GM12878 (cell line): ENCODE results near the gene ADAMTS16. TPM values are rescaled to one million over a fixed set of nuclear protein-coding genes. Genes with fewer than 3 reads are reported as not detected.

Experiments used
- ATAC-seq: fragments of 200-7000 bp; cut with Tn5 transposase; 3 replicates; pipeline ENCODE4 v1.9.1; 2020; ENCODE audit warnings: mild to moderate bottlenecking, moderate library complexity
- BruUV-seq: library from RNA; stranded (reverse); fragments of 400-500 nt; replicated peaks from 2 replicates; lab custom pipeline; 2021; lab: Mats Ljungman, UMichigan
- CTCF ChIA-PET: fragments of 300-600 bp; sonication (Branson Sonifier 250); formaldehyde crosslinking; extraction: SDS; loops from one replicate; lab custom pipeline; 2021; ENCODE audit warnings: inconsistent platforms; lab: Yijun Ruan, JAX
- POLR2A ChIA-PET: fragments of 350-600 bp; formaldehyde crosslinking; extraction: SDS; loops from one replicate; lab custom pipeline; 2021; ENCODE audit warnings: inconsistent platforms; lab: Charles Lee
- RAD21 ChIA-PET: fragments of 300-600 bp; sonication (Branson Sonifier 250); formaldehyde crosslinking; loops from one replicate; lab custom pipeline; 2023; ENCODE audit warnings: antibody characterized with exemption; ENCODE audit not compliant: unreplicated experiment; lab: Charles Lee
- SMC1A ChIA-PET: fragments of 300-600 bp; sonication (Branson Sonifier 250); formaldehyde crosslinking; loops from one replicate; lab custom pipeline; 2023; ENCODE audit not compliant: unreplicated experiment, uncharacterized antibody; lab: Charles Lee
- DNase-seq: peaks from one replicate; pipeline ENCODE4 v3.0.0-alpha.2; 2011; ENCODE audit warnings: low read depth, low spot score
- FAIRE-seq: peaks from 3 replicates; lab custom pipeline; 2011; peaks lifted over from hg19 to GRCh38; lab: Jason Lieb, UNC
- H2AFZ ChIP-seq: 2 replicates; pipeline ENCODE4 v1.6.0; 2011; ENCODE audit warnings: low read depth, low read length, control low read depth; ENCODE audit not compliant: control insufficient read depth
- H3K27ac ChIP-seq: 2 replicates; pipeline ENCODE4 v1.5.1; 2011; ENCODE audit warnings: control low read depth; ENCODE audit not compliant: control insufficient read depth, insufficient read depth
- H3K27me3 ChIP-seq, 2 experiments: replicated peaks in 1 of 2; 2 replicates each; pipeline versions ENCODE4 v1.6.0 to v1.6.1; 2011; ENCODE audit warnings: low read length in 1 of 2; ENCODE audit not compliant: control insufficient read depth in 2 of 2, insufficient read depth in 2 of 2
- H3K36me3 ChIP-seq, 2 experiments: 2 replicates each; pipeline ENCODE4 v1.5.1; 2011; ENCODE audit warnings: low read length in 1 of 2; ENCODE audit not compliant: control insufficient read depth in 2 of 2, insufficient read depth in 2 of 2
- H3K4me1 ChIP-seq: 2 replicates; pipeline ENCODE4 v1.6.1; 2011; ENCODE audit warnings: mild to moderate bottlenecking, low read length, moderate library complexity, mixed read lengths; ENCODE audit not compliant: control insufficient read depth, insufficient read depth
- H3K4me2 ChIP-seq: 2 replicates; pipeline ENCODE4 v1.6.0; 2011; ENCODE audit warnings: control low read depth; ENCODE audit not compliant: control insufficient read depth, insufficient read depth
- H3K4me3 ChIP-seq: fragments of 200-600 bp; sonication (generic); 2 replicates; pipeline ENCODE4 v1.5.1; 2016
- H3K79me2 ChIP-seq: 2 replicates; pipeline ENCODE4 v1.6.0; 2011; ENCODE audit warnings: low read length; ENCODE audit not compliant: control insufficient read depth, insufficient read depth
- H3K9ac ChIP-seq: 2 replicates; pipeline ENCODE4 v1.8.0; 2011; ENCODE audit warnings: low read length, control low read depth, mixed read lengths; ENCODE audit not compliant: control insufficient read depth, insufficient read depth
- H3K9me3 ChIP-seq: replicated peaks from 3 replicates; pipeline ENCODE4 v1.5.1; 2011; ENCODE audit warnings: mild to moderate bottlenecking, low read length; ENCODE audit not compliant: control insufficient read depth, insufficient read depth
- H4K20me1 ChIP-seq: 2 replicates; pipeline ENCODE4 v1.6.0; 2011; ENCODE audit not compliant: control insufficient read depth, insufficient read depth
- CBFB ChIP-seq: IDR thresholded peaks from 2 replicates; pipeline ENCODE4 v1.6.1; 2016; ENCODE audit warnings: antibody characterized with exemption, low read depth
- E2F8 ChIP-seq: fragments of 450-650 bp; IDR thresholded peaks from 2 replicates; pipeline ENCODE4 v1.6.1; 2018; ENCODE audit warnings: mild to moderate bottlenecking, low read depth, moderate library complexity; ENCODE audit not compliant: partially characterized antibody
- GABPA ChIP-seq: IDR thresholded peaks from 2 replicates; pipeline ENCODE4 v1.6.1; 2014; ENCODE audit warnings: antibody characterized with exemption, low read depth, mild to moderate bottlenecking, inconsistent platforms
- GATAD2B ChIP-seq: fragments of 450-650 bp; conservative IDR thresholded peaks from 2 replicates; pipeline ENCODE4 v1.6.1; 2017; ENCODE audit warnings: low read depth, mild to moderate bottlenecking, moderate library complexity
- HDAC6 ChIP-seq: fragments of 200-600 bp; sonication (generic); IDR thresholded peaks from one replicate; pipeline ENCODE4 v1.8.0; 2017; ENCODE audit warnings: antibody characterized with exemption; ENCODE audit not compliant: unreplicated experiment
- MAX ChIP-seq: IDR thresholded peaks from 2 replicates; pipeline ENCODE4 v1.6.1; 2012; ENCODE audit warnings: low read depth, low read length, improper control_type of control experiment
- STAT1 ChIP-seq: fragments of 450-650 bp; conservative IDR thresholded peaks from 2 replicates; pipeline ENCODE4 v1.6.1; 2014; ENCODE audit warnings: antibody characterized with exemption, mild to moderate bottlenecking
- TAF1 ChIP-seq: IDR thresholded peaks from 2 replicates; pipeline ENCODE4 v1.6.1; 2011; ENCODE audit warnings: mild to moderate bottlenecking, low read depth, low read length, borderline replicate concordance
- YBX1 ChIP-seq: fragments of 450-650 bp; IDR thresholded peaks from 2 replicates; pipeline ENCODE4 v1.6.1; 2016; ENCODE audit warnings: antibody characterized with exemption
- YY1 ChIP-seq: IDR thresholded peaks from 2 replicates; pipeline ENCODE4 v1.6.1; 2011; ENCODE audit warnings: low read depth, mild to moderate bottlenecking, low read length
- ZNF207 ChIP-seq: fragments of 450-650 bp; IDR thresholded peaks from 2 replicates; pipeline ENCODE4 v1.6.1; 2014; ENCODE audit warnings: antibody characterized with exemption, mild to moderate bottlenecking, borderline replicate concordance
- ZNF217 ChIP-seq: fragments of 450-650 bp; IDR thresholded peaks from 2 replicates; pipeline ENCODE4 v1.6.1; 2017; ENCODE audit warnings: antibody characterized with exemption, mild to moderate bottlenecking
- WGBS: methylation state at CpG from one replicate; pipeline ENCODE4 v1.1.6; 2016; ENCODE audit warnings: low lambda C conversion rate; ENCODE audit not compliant: insufficient replicate concordance, insufficient coverage; ENCODE audit errors: missing lambda C conversion rate; 5-methylcytosine and 5-hydroxymethylcytosine counted together
- in situ Hi-C: fragments of 300-500 bp; cut with MboI; formaldehyde crosslinking; loops from 9 replicates; pipeline ENCODE4 v1.14.3; 2018; ENCODE audit warnings: mixed read lengths
- intact Hi-C: fragments of 100-400 bp; cut with micrococcal nuclease; formaldehyde crosslinking; loops from one replicate; pipeline ENCODE4 v1.14.2; 2022; ENCODE audit not compliant: unreplicated experiment
- polyA plus RNA-seq, 11 experiments: library from polyadenylated mRNA; depleted of rRNA in 4 of 11; unstranded in 6 of 11; stranded (reverse) in 5 of 11; fragments of >200 nt; fragmentation: Nextera tagmentation in 4 of 11; fragmentation: Illumina TruSeq in 1 of 11; extraction: Ambion mirVana in 4 of 11; extraction: Trizol in 1 of 11; gene quantifications; 1 replicate in 1 of 11; 2 replicates in 10 of 11; pipeline versions ENCODE4 v1.2.1 to v1.2.3, GENCODE V29; 2011 to 2016; ENCODE audit warnings: inconsistent platforms in 2 of 11, missing spikeins in 2 of 11, low read depth in 1 of 11
- total RNA-seq, 4 experiments: library from RNA; depleted of rRNA in 3 of 4; stranded (reverse); fragments of >200 nt in 3 of 4; fragmentation: Illumina TruSeq in 1 of 4; extraction: Trizol in 1 of 4; gene quantifications; 2 replicates each; pipeline versions ENCODE4 v1.2.1 to v1.2.3, GENCODE V29; 2013 to 2021

The ADAMTS16 gene
- total and polyA plus RNA-seq, 10 of the 15 experiments (the other 5 are each of a cell fraction or from before 2014, with no cell fraction given): 0.04 TPM; not detected in 9

GRCh38 chr5:5202321-5202720, 62.2 kb downstream of the ADAMTS16 start:
- no peak overlapping the region for H3K4me3 ChIP-seq
- H2AFZ ChIP-seq: no peak overlapping the region
- H3K79me2 ChIP-seq: no peaks in the 10 kb centered on the region
- ChIA-PET POLR2A (no interaction called here), RAD21 (no interaction called here), SMC1A (no interaction called here), CTCF (no interaction called here)
- no peaks in the 10 kb centered on the region for H3K9me3 ChIP-seq
- no peaks in the 10 kb centered on the region for H3K27me3 ChIP-seq
- H3K27ac ChIP-seq: no peak overlapping the region
- no peaks in the 10 kb centered on the region for H3K36me3 ChIP-seq
- FAIRE-seq: no peak
- in situ Hi-C loops (no loop called here), intact Hi-C loops (no loop called here)
- no peak overlapping the region for H3K4me2 ChIP-seq
- no TSS peak for BruUV-seq
- no peaks in the 10 kb centered on the region for H4K20me1 ChIP-seq
- WGBS: 0% methylated on average over 2 of the region's 2 CpGs
- no peak for DNase-seq
- no peak overlapping the region for H3K9ac ChIP-seq
- ATAC-seq: no peak
- no peak for TF ChIP-seq YBX1
- TF ChIP-seq YY1: no peak
- TF ChIP-seq CBFB: no peak
- TF ChIP-seq HDAC6: no peak
- no peak for TF ChIP-seq GABPA
- TF ChIP-seq E2F8: no peak
- TF ChIP-seq GATAD2B: no peak
- TF ChIP-seq MAX: no peak
- no peak for TF ChIP-seq TAF1
- TF ChIP-seq STAT1: no peak
- TF ChIP-seq ZNF207: no peak
- TF ChIP-seq ZNF217: no peak
- TF ChIP-seq, all 136 proteins: peak for 0
- H3K4me1 ChIP-seq: no peaks in the 10 kb centered on the region
